ENCODE data around the gene ACER3.
"Not testable (repeated sequence)": the region's sequence is repeated elsewhere in the genome, so short reads cannot be mapped to it uniquely, and the experiment has no call there.

The ACER3 gene

GRCh38 chr11:76860539-76861475 is at the start of gene ACER3:
TSS of gene ACER3 (plus strand) at chr11:76860918. CDS start at chr11:76860977, 59 bp downstream.
- H3K4me3 ChIP-seq (ENCODE audit: low read depth in 1 of 2, low read length in 2 of 2): peak within 1 kb of the TSS; percentile 82 to 93
- H3K27ac ChIP-seq (ENCODE audit: low read depth, low read length): peak within 1 kb of the TSS; percentile 82
- no peaks in the 10 kb centered on the region for H3K9me3 ChIP-seq (ENCODE audit: control insufficient read depth in 1 of 2, low read length in 2 of 2)
- H3K4me1 ChIP-seq (ENCODE audit: control insufficient read depth in 1 of 2, insufficient read depth in 2 of 2, low read length in 2 of 2): peaks cover 20% of the 10 kb centered on the region in 2 donors
- no peaks in the 10 kb centered on the region for H3K36me3 ChIP-seq (ENCODE audit: control insufficient read depth in 1 of 2, insufficient read depth in 2 of 2, low read length in 2 of 2)
- no peaks in the 10 kb centered on the region for H3K27me3 ChIP-seq (ENCODE audit: control insufficient read depth in 1 of 2, insufficient read depth in 2 of 2, low read length in 2 of 2)
- peak within 1 kb of the TSS; percentile 71 to 95 for H3K9ac ChIP-seq (ENCODE audit: low read depth in 1 of 2, low read length in 2 of 2)

- Histone ChIP-seq H3K9me3 (ENCODE audit: control insufficient read depth in 1 of 2, low read length in 2 of 2) (peaks cover 4 to 8% of the 10 kb centered on the region in 2 donors), H3K27ac (ENCODE audit: low read depth, low read length) (no peak overlapping the region), H3K27me3 (ENCODE audit: control insufficient read depth in 1 of 2, insufficient read depth in 2 of 2, low read length in 2 of 2) (no peaks in the 10 kb centered on the region), H3K4me3 (ENCODE audit: low read depth in 1 of 2, low read length in 2 of 2) (no peak overlapping the region), H3K4me1 (ENCODE audit: control insufficient read depth in 1 of 2, insufficient read depth in 2 of 2, low read length in 2 of 2) (peaks cover 4 to 10% of the 10 kb centered on the region in 2 donors), H3K36me3 (ENCODE audit: control insufficient read depth in 1 of 2, insufficient read depth in 2 of 2, low read length in 2 of 2) (no peaks in the 10 kb centered on the region), H3K9ac (ENCODE audit: low read depth in 1 of 2, low read length in 2 of 2) (no peak overlapping the region)
Measured at GRCh38 chr11:76811259-76811658, 49.5 kb upstream of the ACER3 start.

GRCh38 chr11:76814414-76814813 is 46.3 kb upstream of the ACER3 start:
- no peak overlapping the region for H3K4me3 ChIP-seq (ENCODE audit: low read depth in 1 of 2, low read length in 2 of 2)
- peaks cover 0 to 7% of the 10 kb centered on the region in 2 donors for H3K4me1 ChIP-seq (ENCODE audit: control insufficient read depth in 1 of 2, insufficient read depth in 2 of 2, low read length in 2 of 2)
- H3K27me3 ChIP-seq (ENCODE audit: control insufficient read depth in 1 of 2, insufficient read depth in 2 of 2, low read length in 2 of 2): no peaks in the 10 kb centered on the region
- H3K9me3 ChIP-seq (ENCODE audit: control insufficient read depth in 1 of 2, low read length in 2 of 2): peaks cover 8 to 9% of the 10 kb centered on the region in 2 donors
- H3K27ac ChIP-seq (ENCODE audit: low read depth, low read length): no peak overlapping the region
- H3K36me3 ChIP-seq (ENCODE audit: control insufficient read depth in 1 of 2, insufficient read depth in 2 of 2, low read length in 2 of 2): no peaks in the 10 kb centered on the region
- H3K9ac ChIP-seq (ENCODE audit: low read depth in 1 of 2, low read length in 2 of 2): no peak overlapping the region

- not testable (repeated sequence) for H3K4me3 ChIP-seq (ENCODE audit: low read depth in 1 of 2, low read length in 2 of 2); H3K4me1 ChIP-seq (ENCODE audit: control insufficient read depth in 1 of 2, insufficient read depth in 2 of 2, low read length in 2 of 2); H3K9me3 ChIP-seq (ENCODE audit: control insufficient read depth in 1 of 2, low read length in 2 of 2); H3K36me3 ChIP-seq (ENCODE audit: control insufficient read depth in 1 of 2, insufficient read depth in 2 of 2, low read length in 2 of 2); H3K9ac ChIP-seq (ENCODE audit: low read depth in 1 of 2, low read length in 2 of 2); H3K27me3 ChIP-seq (ENCODE audit: control insufficient read depth in 1 of 2, insufficient read depth in 2 of 2, low read length in 2 of 2); H3K27ac ChIP-seq (ENCODE audit: low read depth, low read length)
Measured at GRCh38 chr11:76815678-76816077, 45.0 kb upstream of the ACER3 start.

- Histone ChIP-seq H3K27ac (ENCODE audit: low read depth, low read length) (no peak overlapping the region), H3K27me3 (ENCODE audit: control insufficient read depth in 1 of 2, insufficient read depth in 2 of 2, low read length in 2 of 2) (no peaks in the 10 kb centered on the region), H3K4me3 (ENCODE audit: low read depth in 1 of 2, low read length in 2 of 2) (no peak overlapping the region), H3K4me1 (ENCODE audit: control insufficient read depth in 1 of 2, insufficient read depth in 2 of 2, low read length in 2 of 2) (peaks cover 0 to 3% of the 10 kb centered on the region in 2 donors), H3K9me3 (ENCODE audit: control insufficient read depth in 1 of 2, low read length in 2 of 2) (peaks cover 4% of the 10 kb centered on the region in 2 donors), H3K36me3 (ENCODE audit: control insufficient read depth in 1 of 2, insufficient read depth in 2 of 2, low read length in 2 of 2) (no peaks in the 10 kb centered on the region), H3K9ac (ENCODE audit: low read depth in 1 of 2, low read length in 2 of 2) (no peak overlapping the region)
Measured at GRCh38 chr11:76820184-76820566, 40.5 kb upstream of the ACER3 start.

- H3K27me3 ChIP-seq (ENCODE audit: control insufficient read depth in 1 of 2, insufficient read depth in 2 of 2, low read length in 2 of 2); H3K4me1 ChIP-seq (ENCODE audit: control insufficient read depth in 1 of 2, insufficient read depth in 2 of 2, low read length in 2 of 2); H3K9ac ChIP-seq (ENCODE audit: low read depth in 1 of 2, low read length in 2 of 2); H3K9me3 ChIP-seq (ENCODE audit: control insufficient read depth in 1 of 2, low read length in 2 of 2); H3K36me3 ChIP-seq (ENCODE audit: control insufficient read depth in 1 of 2, insufficient read depth in 2 of 2, low read length in 2 of 2); H3K27ac ChIP-seq (ENCODE audit: low read depth, low read length); H3K4me3 ChIP-seq (ENCODE audit: low read depth in 1 of 2, low read length in 2 of 2): not testable (repeated sequence)
Measured at GRCh38 chr11:76821396-76821795, 39.3 kb upstream of the ACER3 start.

- Histone ChIP-seq H3K27ac (ENCODE audit: low read depth, low read length) (no peak overlapping the region), H3K4me3 (ENCODE audit: low read depth in 1 of 2, low read length in 2 of 2) (no peak overlapping the region), H3K27me3 (ENCODE audit: control insufficient read depth in 1 of 2, insufficient read depth in 2 of 2, low read length in 2 of 2) (no peaks in the 10 kb centered on the region), H3K9me3 (ENCODE audit: control insufficient read depth in 1 of 2, low read length in 2 of 2) (no peaks in the 10 kb centered on the region), H3K36me3 (ENCODE audit: control insufficient read depth in 1 of 2, insufficient read depth in 2 of 2, low read length in 2 of 2) (no peaks in the 10 kb centered on the region), H3K9ac (ENCODE audit: low read depth in 1 of 2, low read length in 2 of 2) (no peak overlapping the region), H3K4me1 (ENCODE audit: control insufficient read depth in 1 of 2, insufficient read depth in 2 of 2, low read length in 2 of 2) (peaks cover 0 to 3% of the 10 kb centered on the region in 2 donors)
Measured at GRCh38 chr11:76822406-76822805, 38.3 kb upstream of the ACER3 start.

GRCh38 chr11:76823481-76824028 is 37.2 kb upstream of the ACER3 start:
- Histone ChIP-seq H3K36me3 (ENCODE audit: control insufficient read depth in 1 of 2, insufficient read depth in 2 of 2, low read length in 2 of 2) (no peaks in the 10 kb centered on the region), H3K9ac (ENCODE audit: low read depth in 1 of 2, low read length in 2 of 2) (no peak overlapping the region), H3K9me3 (ENCODE audit: control insufficient read depth in 1 of 2, low read length in 2 of 2) (no peaks in the 10 kb centered on the region), H3K4me3 (ENCODE audit: low read depth in 1 of 2, low read length in 2 of 2) (no peak overlapping the region), H3K27ac (ENCODE audit: low read depth, low read length) (no peak overlapping the region), H3K27me3 (ENCODE audit: control insufficient read depth in 1 of 2, insufficient read depth in 2 of 2, low read length in 2 of 2) (no peaks in the 10 kb centered on the region), H3K4me1 (ENCODE audit: control insufficient read depth in 1 of 2, insufficient read depth in 2 of 2, low read length in 2 of 2) (peaks cover 0 to 3% of the 10 kb centered on the region in 2 donors)

- Histone ChIP-seq H3K36me3 (ENCODE audit: control insufficient read depth in 1 of 2, insufficient read depth in 2 of 2, low read length in 2 of 2) (no peaks in the 10 kb centered on the region), H3K27me3 (ENCODE audit: control insufficient read depth in 1 of 2, insufficient read depth in 2 of 2, low read length in 2 of 2) (no peaks in the 10 kb centered on the region), H3K9ac (ENCODE audit: low read depth in 1 of 2, low read length in 2 of 2) (no peak overlapping the region), H3K9me3 (ENCODE audit: control insufficient read depth in 1 of 2, low read length in 2 of 2) (no peaks in the 10 kb centered on the region), H3K27ac (ENCODE audit: low read depth, low read length) (no peak overlapping the region), H3K4me3 (ENCODE audit: low read depth in 1 of 2, low read length in 2 of 2) (no peak overlapping the region), H3K4me1 (ENCODE audit: control insufficient read depth in 1 of 2, insufficient read depth in 2 of 2, low read length in 2 of 2) (peaks cover 0 to 3% of the 10 kb centered on the region in 2 donors)
Measured at GRCh38 chr11:76824083-76824939, 36.4 kb upstream of the ACER3 start.

All from duodenal mucosa (tissue), 2 donors.